NCI-H2196 (cell line): ENCODE data around the gene GABRB2.

Source experiments
- DNase-seq: peaks from one replicate; lab custom pipeline; 2025; ENCODE audit not compliant: unreplicated experiment; lab: John Stamatoyannopoulos, UW

The GABRB2 gene

DNA sequence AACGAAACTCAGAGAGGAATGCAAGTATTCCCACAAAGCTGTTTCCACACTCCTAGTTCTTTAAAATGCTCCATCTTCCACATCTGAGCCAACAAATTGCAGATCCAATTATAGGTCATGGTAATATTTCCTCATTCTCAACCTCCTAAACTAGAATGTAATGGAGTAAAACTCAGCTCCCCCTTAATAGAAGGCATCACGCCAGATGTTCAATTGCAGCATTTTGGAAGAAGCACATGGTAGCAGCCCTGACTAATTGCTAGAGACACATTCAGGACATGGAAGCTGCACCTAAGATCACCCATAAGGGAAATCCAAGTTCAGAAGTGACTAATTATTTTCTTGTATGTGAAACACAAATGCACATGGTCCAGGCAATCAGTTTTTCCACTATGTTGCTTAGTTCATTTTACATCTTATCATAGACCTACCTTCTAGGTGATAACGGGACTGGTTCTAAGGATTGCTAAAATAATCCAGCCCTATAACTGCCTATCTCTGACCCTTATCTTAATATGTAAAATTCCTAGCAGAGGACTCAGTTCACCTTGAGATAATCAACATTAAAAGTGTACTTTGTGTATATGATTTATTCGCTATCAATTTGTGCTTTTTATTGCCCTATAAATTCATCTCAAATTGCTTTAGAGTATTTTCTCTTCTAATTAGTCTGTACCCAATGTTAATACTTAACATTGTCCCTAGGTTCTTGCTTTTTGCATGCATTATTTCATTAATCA is 75.1 kb downstream of the GABRB2 start:
- DNase-seq: no peak

DNA sequence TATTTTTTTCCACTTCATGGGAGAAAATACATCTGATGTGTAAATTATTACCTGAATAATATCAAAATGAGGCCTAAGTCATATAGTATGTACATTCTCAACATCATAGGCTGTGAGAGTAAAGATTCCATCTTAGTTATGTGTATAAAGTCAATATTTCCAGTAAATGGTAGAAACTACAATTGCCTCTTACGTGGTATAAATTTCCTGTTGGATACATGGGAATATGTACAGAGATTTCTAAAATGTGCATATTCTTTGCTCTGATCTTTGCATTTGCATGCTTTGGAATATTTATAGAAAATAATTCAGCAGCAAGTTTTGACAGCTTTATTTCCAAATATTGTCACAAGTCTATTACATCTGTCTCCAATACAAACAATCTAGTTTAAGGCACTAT is 78.8 kb downstream of the GABRB2 start:
- no peak for DNase-seq

DNA sequence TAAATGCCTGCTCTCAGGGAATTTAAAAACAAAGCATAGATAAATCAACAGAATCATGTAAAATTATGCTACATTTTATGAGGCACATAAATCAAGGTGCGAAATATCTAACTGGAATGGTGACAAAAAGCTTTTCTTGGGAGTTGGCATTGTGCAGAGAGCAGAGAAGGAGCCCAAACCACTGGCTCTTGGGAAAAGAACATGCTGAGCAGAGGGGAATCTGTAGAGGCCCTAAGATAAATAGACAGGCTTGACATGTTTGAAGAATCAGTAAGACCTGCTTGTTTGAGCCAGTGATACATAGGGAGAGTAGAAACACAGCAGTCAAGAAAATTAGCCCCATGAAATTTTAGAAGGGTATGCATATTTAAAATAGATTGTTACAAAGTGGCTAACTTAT is 85.8 kb downstream of the GABRB2 start:
- no peak for DNase-seq

DNA sequence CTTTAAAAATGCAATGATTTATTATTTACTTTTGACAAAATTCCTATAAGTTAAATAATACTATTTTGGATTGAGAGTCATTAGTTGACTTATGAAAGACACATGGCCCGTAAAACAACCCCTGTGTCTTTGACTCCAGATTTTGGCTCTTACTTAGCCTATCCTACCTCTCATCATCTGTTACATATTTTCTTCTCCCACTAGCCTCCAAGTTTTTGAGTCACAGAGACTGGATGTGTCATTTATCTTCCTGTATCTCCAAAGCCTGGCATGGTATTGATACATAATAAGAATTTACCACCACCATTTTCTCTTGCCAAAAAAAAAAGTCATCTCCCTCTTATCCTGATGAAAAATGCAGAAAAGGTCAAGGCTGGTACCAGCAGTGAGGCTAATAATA is 99.9 kb downstream of the GABRB2 start:
- DNase-seq: no peak

DNA sequence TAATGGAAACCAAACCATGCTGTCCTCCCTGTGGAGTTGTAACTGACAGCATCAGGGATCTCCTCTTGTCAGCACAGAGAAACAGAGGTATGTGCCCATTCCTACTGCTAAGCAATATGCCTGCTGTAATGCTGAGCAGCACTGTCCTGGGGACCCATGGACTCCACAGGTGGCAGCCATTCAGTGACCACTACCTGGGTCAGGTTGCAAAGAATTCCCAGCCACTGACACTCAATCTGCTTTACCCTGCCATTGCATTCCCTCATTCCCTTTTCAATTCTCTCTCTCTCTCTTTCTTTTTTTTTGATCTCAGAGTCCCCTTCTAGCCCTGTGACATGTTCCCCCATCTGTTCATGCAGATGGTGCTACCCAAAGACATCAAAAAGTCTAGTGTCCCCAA is 104.1 kb downstream of the GABRB2 start:
- no peak for DNase-seq

DNA sequence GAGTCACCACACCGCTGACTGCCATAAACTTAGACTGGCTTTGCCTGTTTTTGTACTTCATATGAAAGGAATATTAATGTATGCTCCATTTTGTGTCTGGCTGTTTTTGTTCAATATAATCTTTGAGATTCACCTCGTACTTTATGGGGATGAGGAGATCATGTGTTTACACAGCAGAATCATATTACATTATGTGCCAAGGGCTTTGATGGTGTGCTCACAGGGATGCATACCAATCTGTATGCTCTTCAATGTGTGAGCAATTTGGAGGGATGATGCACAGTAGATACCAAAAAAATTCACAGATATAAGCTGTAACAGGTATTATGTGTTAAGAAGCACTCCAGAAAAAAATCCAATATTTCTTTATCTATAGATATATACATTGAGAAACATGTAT is 113.7 kb downstream of the GABRB2 start:
- DNase-seq: no peak

DNA sequence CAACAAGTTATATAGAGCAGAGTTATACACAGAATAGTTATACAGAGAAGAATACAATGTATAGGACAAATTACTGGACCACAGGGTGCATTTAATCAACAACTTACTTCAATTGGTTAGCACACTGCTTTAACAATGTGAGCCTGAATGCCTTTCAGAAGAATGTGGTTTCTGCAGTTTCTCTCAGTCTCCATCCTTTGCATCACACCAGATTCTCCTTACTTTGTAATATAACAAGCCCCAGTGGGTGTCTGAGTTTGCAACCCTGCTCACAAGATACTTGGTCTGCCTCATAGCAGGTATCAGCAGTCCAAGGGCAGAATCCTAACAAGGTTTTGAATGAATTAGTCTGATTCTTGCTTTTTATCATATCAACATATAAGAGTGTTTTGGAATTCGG is 114.6 kb downstream of the GABRB2 start:
- DNase-seq: no peak

DNA sequence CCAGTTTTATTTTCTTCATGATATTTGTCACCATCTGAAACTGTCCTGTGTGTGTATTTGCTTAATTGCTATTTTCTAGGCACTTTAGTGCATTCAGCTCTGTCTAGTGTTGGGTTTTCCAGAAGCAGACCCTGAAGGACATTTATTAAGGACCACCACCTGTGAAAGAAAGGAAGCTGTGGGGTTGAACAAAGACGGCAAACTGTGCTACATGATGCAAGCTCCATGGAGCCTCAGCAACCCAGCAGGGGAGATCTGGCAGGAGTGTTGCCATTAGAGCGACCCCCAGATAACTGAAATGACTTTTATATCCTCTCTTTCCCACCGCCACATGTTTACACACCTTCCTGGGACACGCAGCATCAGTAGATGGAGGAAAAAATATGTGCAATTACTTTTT is 125.5 kb downstream of the GABRB2 start:
- no peak for DNase-seq

DNA sequence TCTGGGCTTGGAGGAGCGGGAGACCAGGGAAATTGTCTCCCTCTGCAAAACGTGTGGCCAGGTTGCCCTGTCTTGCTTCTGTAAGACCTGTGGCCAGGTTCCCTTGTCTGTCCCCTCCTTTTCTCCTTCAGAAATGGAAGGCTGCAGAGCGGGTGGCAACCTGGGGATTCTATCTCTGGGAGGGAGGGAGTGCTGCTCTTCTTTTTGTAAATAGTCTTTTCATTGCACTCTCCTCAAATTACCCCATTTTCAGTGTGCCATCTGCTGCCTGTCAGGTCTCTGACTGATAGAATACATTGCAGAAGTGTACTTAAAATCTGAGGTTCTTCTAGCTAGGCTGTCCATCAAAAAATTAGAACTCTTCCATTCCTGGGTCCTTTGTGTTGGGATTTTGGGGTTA is 126.0 kb downstream of the GABRB2 start:
- no peak for DNase-seq

DNA sequence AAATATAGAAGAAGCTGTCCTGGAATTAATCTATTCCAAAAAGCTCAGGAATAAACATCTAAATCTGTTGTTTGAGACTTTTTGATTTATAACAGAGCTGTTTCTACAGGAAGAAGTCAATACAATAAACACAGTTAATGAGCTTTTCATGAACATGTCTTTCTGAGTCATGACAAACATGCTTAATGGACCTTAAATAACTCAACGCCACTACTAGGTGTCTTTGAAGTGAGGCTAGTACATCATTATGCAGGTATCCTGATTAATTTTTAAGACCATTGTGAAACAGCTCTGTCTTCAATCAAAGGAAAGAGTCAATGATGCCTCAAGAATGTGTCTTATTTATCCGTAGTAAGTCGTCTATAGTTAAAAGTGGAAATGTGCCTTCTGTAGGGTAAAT is 131.6 kb downstream of the GABRB2 start:
- DNase-seq: no peak

DNA sequence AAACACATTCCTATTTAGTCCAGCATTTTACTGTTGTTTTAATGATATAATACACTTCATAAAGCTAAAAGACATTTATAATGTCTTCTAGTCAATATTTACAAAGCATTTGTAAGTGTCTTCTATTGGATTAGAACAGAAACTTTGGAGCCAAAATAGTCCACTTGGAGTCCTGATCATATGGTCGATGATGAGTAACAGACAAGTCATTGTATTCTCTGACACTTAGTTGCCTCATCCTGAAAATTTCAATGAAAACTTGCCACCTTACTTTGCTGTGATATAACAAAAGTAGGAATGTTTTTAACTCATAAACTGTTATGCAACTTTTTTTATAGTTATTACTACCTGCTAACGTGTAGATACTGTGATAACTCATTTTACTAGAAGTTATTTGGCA is 132.5 kb downstream of the GABRB2 start:
- DNase-seq: no peak

DNA sequence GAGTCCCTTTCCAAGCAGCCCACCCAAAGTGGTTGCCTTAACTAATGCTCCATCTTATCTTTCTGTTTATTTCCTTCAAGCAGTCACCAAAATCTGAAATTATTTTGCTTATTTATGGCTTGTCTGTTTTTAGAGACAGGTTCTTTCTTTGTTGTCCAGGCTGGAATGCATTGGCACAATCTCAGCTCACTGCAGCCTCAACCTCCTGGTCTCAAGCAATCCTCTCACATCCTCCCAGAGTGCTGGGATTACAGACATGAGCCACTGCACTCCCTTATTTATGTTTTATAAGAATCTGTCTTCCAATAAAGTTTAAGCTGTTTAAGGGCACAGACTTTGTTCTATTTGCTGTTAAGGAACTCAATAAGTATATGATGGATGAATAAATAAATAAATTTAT is 133.7 kb downstream of the GABRB2 start:
- no peak for DNase-seq

DNA sequence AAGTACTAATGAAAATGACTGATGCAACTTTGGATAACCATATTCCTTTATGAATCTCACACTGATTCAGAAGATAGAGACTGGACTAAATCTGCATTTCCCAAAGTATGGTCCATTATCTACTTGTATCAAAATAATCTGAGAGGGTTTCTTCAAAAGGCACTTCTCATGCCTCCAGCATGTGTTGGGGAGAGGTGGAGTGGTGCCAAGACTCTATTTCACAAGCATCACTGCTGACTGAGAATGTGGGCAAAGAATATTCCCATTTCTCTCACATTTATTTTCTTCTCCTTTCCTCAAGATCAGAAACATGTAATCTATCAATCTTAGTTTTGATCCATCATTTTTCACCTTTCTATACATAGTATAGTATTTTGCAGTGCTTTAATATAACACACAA is 135.4 kb downstream of the GABRB2 start:
- DNase-seq: no peak

DNA sequence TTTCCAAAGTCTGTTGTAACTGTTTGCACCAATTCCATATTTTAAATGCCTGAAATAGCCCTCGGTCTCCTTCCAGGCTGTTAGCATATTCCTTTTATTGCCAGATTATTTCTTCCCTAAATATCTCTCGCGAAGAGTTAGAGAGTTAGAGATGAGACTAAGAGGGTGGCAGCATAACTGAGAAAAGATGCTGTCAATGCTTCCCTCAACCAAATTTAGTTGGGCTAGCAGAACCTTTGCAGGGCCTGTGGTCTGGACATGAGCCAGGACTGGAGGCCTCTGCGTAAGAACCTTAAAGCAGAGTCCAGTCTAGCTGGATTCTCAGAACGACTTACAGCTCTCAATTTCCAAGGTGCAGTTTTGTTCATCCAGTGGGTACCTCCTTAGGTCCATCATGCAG is 135.9 kb downstream of the GABRB2 start:
- DNase-seq: no peak

DNA sequence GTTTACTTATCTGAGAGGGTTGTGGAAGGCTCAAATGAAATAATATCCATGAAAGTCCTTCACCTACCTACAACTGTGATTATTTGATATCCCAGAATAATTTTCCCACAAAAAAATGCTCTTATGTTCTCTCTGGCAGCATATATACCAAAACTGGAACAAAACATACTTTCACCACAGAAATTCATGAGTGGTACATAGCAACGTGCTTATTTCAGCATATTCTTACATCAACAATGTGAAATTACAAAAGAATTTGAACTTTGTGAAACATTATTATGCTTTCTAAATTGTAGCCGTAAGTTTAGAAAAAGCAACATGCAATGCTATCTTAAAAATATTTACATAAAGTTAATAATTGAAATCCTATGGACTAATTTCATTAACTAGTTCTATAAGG is 137.1 kb downstream of the GABRB2 start:
- no peak for DNase-seq

DNA sequence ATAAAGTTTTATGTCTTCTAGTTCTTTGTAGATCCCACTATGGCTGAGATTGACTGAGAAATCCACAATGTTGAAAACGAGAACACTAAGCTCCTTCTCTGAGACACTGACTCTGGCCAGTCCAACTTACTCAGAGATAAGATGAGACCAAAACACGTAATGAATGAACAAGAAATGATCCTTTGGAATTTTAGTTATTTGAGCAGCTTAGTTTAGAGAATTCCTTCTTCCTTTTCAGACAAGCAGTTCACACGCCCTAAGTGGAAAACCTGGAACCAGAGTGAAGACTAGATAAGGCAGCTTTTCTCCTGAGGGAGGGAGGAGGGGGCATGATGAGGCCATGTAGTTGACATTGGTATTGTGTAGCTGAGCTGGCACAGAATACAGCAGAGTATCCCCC is 139.6 kb downstream of the GABRB2 start:
- DNase-seq: no peak

DNA sequence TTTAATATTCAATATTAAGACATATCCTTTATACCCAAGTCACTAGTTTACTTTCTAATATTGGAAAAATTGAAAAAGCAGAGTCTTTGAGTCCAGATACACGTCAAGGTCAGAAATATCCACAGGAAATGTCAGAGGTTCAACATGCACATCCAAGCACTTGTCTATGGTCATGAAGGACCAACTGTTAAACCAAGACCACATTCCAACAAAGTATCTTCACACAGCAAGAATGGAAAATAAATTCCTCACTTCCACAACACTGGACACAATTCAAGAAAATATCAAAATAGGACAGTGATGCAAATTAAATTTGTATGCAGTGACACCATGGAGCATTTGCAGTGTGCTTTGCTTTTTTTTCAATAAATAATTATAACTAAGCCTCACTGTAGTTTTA is 142.5 kb downstream of the GABRB2 start:
- no peak for DNase-seq

DNA sequence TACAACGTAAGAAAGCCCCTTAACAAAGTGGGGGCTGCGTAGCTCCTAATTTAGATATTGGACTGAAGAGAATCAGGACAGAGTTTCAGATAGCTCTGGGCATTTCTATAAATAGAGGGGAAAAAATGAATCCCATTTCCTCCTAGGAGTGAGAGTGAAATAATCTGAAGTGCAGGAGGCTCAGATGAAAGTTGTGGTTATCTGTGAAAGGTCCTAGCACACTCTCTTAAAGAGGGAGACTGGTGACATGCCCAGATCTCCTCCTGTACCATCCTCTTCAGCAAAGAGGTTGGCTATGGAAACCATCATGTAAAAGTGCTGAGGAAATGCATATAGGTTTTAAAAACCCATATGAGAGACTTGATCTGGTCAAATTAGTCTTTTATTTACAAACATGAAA is 143.4 kb downstream of the GABRB2 start:
- no peak for DNase-seq

DNA sequence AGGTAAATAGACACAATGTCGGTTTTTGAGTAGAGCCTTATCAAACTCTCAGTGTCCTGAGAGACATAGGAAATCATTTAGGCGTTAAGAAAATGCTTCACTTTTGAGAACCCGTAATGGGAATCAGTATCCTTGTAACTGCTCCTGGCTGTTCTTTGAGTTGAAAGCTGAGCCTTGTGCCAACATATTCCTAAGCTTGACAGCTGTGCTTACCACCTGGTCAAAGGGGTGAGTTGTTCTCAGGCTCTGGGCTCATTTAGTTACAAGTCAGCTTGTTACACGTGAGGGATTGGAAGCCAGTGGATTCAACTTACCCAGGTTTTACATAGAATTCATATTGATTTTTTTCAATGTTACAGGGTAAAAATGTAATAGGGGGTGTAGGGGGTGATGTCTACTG is 145.9 kb downstream of the GABRB2 start:
- no peak for DNase-seq

DNA sequence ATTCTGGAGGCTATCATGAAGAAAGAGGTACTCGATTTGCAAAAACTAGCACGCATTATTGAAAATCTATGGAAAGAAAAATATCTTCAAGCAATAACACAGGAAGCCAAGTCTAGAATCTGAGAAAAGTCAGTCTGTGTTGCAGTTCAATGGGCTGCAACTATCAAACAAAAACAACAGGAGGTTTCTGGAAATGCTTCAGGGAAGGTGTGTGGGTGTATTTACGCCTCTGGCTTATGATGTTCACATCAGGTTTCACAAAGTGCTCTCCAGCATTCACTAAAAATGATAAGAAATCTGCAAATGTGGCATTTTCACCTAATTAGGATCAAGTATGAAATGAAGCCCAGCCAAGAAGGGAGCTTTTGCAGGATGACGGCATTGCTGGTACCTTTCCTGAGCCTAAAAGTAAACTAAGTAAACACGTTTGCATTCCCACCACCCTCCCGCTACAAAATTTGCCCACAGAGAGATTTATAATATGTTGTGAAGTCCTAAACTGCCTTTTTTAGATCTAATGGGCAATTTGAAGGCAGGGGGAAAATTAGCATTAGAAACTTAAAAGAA is 146.4 kb downstream of the GABRB2 start:
- DNase-seq: no peak

DNA sequence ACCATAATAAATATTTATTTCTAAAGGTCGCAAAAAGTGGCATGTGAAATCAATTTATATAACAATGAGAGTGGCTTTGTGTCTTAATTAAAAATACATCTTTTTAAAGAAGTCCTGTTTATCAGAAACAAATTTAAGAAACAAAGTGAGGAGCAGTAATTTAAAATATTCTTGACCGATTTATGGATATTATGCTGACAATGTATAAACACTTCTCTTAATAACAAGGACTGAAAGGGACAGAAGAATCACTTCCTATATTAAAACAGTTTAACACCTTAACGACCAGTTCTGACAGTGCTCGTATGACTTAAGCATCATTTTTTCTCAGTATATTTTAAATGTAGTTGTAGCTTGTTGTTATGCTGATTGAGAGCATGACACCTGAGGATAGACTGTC is 149.1 kb downstream of the GABRB2 start:
- DNase-seq: no peak

DNA sequence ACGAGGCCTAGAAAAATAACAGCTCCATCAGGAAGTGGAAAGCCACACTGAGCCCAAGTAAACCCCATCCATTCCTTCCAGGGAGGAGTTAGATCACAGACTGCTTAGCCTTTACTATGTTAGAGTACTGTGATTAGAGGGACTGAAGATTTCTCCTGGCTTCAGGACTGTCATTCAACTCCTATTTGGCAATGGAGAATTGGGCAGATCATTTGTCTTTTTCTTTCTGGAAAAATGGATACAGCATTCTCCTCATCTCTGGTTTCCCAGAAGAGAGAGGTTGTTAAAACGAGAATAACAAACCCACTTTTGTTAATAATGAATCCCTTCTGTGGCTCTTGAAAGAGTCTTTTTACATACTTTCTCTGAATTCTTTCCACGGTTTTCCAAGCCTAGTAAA is 150.4 kb downstream of the GABRB2 start:
- DNase-seq: no peak

DNA sequence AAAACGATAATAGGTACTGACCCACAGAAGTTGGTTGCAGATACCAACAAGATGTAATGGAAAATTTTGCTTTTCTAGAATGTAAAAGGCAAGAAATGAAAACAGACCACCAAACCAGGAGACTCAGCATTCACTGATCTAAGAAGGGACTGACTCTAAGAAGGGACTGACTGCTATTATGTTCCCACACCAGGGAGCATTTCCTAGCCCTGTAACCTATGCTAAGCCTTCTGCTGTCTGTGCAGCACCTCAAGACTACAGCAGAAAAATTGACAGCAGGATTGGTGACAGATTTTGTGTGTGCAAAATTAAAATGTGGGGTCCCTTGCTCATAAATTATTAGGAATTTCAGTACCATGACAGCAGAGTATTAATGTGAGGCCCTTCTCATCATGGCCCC is 154.8 kb downstream of the GABRB2 start:
- DNase-seq: no peak
